GM23338 (cell line): ENCODE data around the gene PDCD1. TPM values are rescaled to one million over a fixed set of nuclear protein-coding genes. Genes with fewer than 3 reads are reported as not detected.
A peak's percentile ranks its signal among the peaks of the same experiment; 100 is the strongest.

Source experiments
- ATAC-seq: fragments of 200-7000 bp; cut with Tn5 transposase; 3 replicates; pipeline ENCODE4 v1.9.1; 2020
- DNase-seq: peaks from one replicate; pipeline ENCODE4 v3.0.0-alpha.2; 2015; ENCODE audit warnings: low spot score
- H2AFZ ChIP-seq: fragments of 200-600 bp; sonication (generic); 2 replicates; pipeline ENCODE4 v1.8.0; 2016; ENCODE audit warnings: antibody characterized with exemption, mild to moderate bottlenecking, moderate library complexity
- H3F3A ChIP-seq: fragments of 200-600 bp; sonication (generic); replicated peaks from 2 replicates; pipeline ENCODE4 v1.8.0; 2017; ENCODE audit warnings: antibody characterized with exemption, mixed run types, low read depth
- H3K27ac ChIP-seq: fragments of 200-600 bp; sonication (generic); 2 replicates; pipeline ENCODE4 v1.6.1; 2016; ENCODE audit warnings: low read depth
- H3K27me3 ChIP-seq: fragments of 200-600 bp; sonication (generic); 2 replicates; pipeline ENCODE4 v1.8.0; 2016; ENCODE audit warnings: mild to moderate bottlenecking, mixed run types, moderate library complexity; ENCODE audit not compliant: insufficient read depth
- H3K36me3 ChIP-seq: fragments of 200-600 bp; sonication (generic); 2 replicates; pipeline ENCODE4 v1.8.0; 2016; ENCODE audit warnings: mild to moderate bottlenecking; ENCODE audit not compliant: insufficient read depth
- H3K4me1 ChIP-seq: fragments of 200-600 bp; sonication (generic); 2 replicates; pipeline ENCODE4 v1.8.0; 2016; ENCODE audit warnings: mild to moderate bottlenecking, moderate library complexity; ENCODE audit not compliant: insufficient read depth
- H3K4me2 ChIP-seq: fragments of 200-600 bp; sonication (generic); 2 replicates; pipeline ENCODE4 v1.7.1; 2017; ENCODE audit warnings: mixed run types
- H3K4me3 ChIP-seq: fragments of 200-600 bp; sonication (generic); 2 replicates; pipeline ENCODE4 v1.6.1; 2016; ENCODE audit warnings: mixed run types
- H3K79me2 ChIP-seq: fragments of 200-600 bp; sonication (generic); replicated peaks from 2 replicates; pipeline ENCODE4 v1.8.0; 2017; ENCODE audit warnings: mild to moderate bottlenecking; ENCODE audit not compliant: insufficient read depth
- H3K9me2 ChIP-seq: fragments of 200-600 bp; sonication (generic); 2 replicates; pipeline ENCODE4 v1.8.0; 2017; ENCODE audit not compliant: insufficient read depth
- H4K20me1 ChIP-seq: fragments of 200-600 bp; sonication (generic); replicated peaks from 2 replicates; pipeline ENCODE4 v1.8.0; 2017; ENCODE audit warnings: mild to moderate bottlenecking; ENCODE audit not compliant: insufficient read depth
- H3K27ac Mint-ChIP-seq: 2 replicates; pipeline ENCODE4 v1.8.0; 2020; ENCODE audit warnings: inconsistent platforms, mild to moderate bottlenecking, moderate library complexity, mixed read lengths
- H3K27me3 Mint-ChIP-seq: 3 replicates; pipeline ENCODE4 v1.8.0; 2022; ENCODE audit warnings: low read depth, mild to moderate bottlenecking, moderate library complexity, mixed read lengths, inconsistent platforms; ENCODE audit not compliant: insufficient read depth, poor library complexity
- H3K36me3 Mint-ChIP-seq: 3 replicates; pipeline ENCODE4 v1.8.0; 2021; ENCODE audit warnings: low read depth, mild to moderate bottlenecking, inconsistent platforms, moderate library complexity, mixed read lengths
- H3K4me1 Mint-ChIP-seq: 3 replicates; pipeline ENCODE4 v1.8.0; 2020; ENCODE audit warnings: mild to moderate bottlenecking, inconsistent platforms, mixed read lengths
- H3K4me3 Mint-ChIP-seq: 3 replicates; pipeline ENCODE4 v1.8.0; 2021; ENCODE audit warnings: moderate library complexity, mild to moderate bottlenecking, inconsistent platforms, mixed read lengths
- H3K9me3 Mint-ChIP-seq: 3 replicates; pipeline ENCODE4 v1.8.0; 2020; ENCODE audit warnings: moderate library complexity, mild to moderate bottlenecking, inconsistent platforms, mixed read lengths
- CREB1 ChIP-seq: fragments of 250-450 bp; sonication (Bioruptor Pico); IDR thresholded peaks from 2 replicates; pipeline ENCODE4 v1.5.0; 2020; ENCODE audit warnings: low read depth, mild to moderate bottlenecking, moderate library complexity
- CTCF ChIP-seq, 2 experiments: fragments of 200-600 bp in 1 of 2; sonication (generic) in 1 of 2; conservative IDR thresholded peaks; 2 replicates each; pipeline versions ENCODE4 v1.5.1 to v1.6.1; 2016 to 2017; ENCODE audit warnings: antibody characterized with exemption in 2 of 2, low read depth in 2 of 2, mild to moderate bottlenecking in 2 of 2, moderate library complexity in 1 of 2
- EZH2 ChIP-seq: fragments of 200-600 bp; sonication (generic); IDR thresholded peaks from one replicate; pipeline ENCODE4 v1.8.0; 2017; ENCODE audit warnings: antibody characterized with exemption, mild to moderate bottlenecking, low read depth; ENCODE audit not compliant: unreplicated experiment
- JUNB ChIP-seq: IDR thresholded peaks from one replicate; pipeline ENCODE4 v1.6.1; 2016; ENCODE audit warnings: antibody characterized with exemption; ENCODE audit not compliant: unreplicated experiment
- NANOG ChIP-seq: IDR thresholded peaks from 2 replicates; pipeline ENCODE4 v1.6.1; 2016; ENCODE audit warnings: antibody characterized with exemption, borderline replicate concordance
- POLR2AphosphoS5 ChIP-seq: IDR thresholded peaks from 2 replicates; pipeline ENCODE4 v1.6.1; 2016; ENCODE audit warnings: antibody characterized with exemption, low read depth
- REST ChIP-seq: IDR thresholded peaks from one replicate; pipeline ENCODE4 v1.6.1; 2018; ENCODE audit warnings: antibody characterized with exemption; ENCODE audit not compliant: unreplicated experiment
- STAT1 ChIP-seq: IDR thresholded peaks from one replicate; pipeline ENCODE4 v1.6.1; 2016; ENCODE audit warnings: antibody characterized with exemption; ENCODE audit not compliant: unreplicated experiment
- ZNF114 ChIP-seq: fragments of 250-450 bp; sonication (Bioruptor Pico); IDR thresholded peaks from 2 replicates; pipeline ENCODE4 v1.5.0; 2020; ENCODE audit warnings: mild to moderate bottlenecking, moderate library complexity
- ZNF331 ChIP-seq: fragments of 250-450 bp; sonication (Bioruptor Pico); IDR thresholded peaks from 2 replicates; pipeline ENCODE4 v1.5.0; 2020; ENCODE audit warnings: low read depth, mild to moderate bottlenecking, moderate library complexity
- ZNF462 ChIP-seq: fragments of 250-450 bp; sonication (Bioruptor Pico); IDR thresholded peaks from 2 replicates; pipeline ENCODE4 v1.5.0; 2020; ENCODE audit warnings: mild to moderate bottlenecking, moderate library complexity
- polyA plus RNA-seq: library from polyadenylated mRNA; unstranded; fragments of >200 nt; fragmentation: Nextera tagmentation; extraction: Ambion mirVana; gene quantifications from 2 replicates; pipeline ENCODE4 v1.2.1, GENCODE V29; 2016
- total RNA-seq: library from RNA; depleted of rRNA; stranded (reverse); fragments of >200 nt; shearing (Covaris generic); gene quantifications from 2 replicates; pipeline ENCODE4 v1.2.3, GENCODE V29; 2014
- TF ChIP-seq, protein P1 (sequence below): IDR thresholded peaks from 2 replicates; pipeline ENCODE4 v1.6.1; 2016; ENCODE audit warnings: antibody characterized with exemption

Gene PDCD1
- total and polyA plus RNA-seq, 2 experiments from 2014 or later, result 0.34 to 0.38 TPM

DNA sequence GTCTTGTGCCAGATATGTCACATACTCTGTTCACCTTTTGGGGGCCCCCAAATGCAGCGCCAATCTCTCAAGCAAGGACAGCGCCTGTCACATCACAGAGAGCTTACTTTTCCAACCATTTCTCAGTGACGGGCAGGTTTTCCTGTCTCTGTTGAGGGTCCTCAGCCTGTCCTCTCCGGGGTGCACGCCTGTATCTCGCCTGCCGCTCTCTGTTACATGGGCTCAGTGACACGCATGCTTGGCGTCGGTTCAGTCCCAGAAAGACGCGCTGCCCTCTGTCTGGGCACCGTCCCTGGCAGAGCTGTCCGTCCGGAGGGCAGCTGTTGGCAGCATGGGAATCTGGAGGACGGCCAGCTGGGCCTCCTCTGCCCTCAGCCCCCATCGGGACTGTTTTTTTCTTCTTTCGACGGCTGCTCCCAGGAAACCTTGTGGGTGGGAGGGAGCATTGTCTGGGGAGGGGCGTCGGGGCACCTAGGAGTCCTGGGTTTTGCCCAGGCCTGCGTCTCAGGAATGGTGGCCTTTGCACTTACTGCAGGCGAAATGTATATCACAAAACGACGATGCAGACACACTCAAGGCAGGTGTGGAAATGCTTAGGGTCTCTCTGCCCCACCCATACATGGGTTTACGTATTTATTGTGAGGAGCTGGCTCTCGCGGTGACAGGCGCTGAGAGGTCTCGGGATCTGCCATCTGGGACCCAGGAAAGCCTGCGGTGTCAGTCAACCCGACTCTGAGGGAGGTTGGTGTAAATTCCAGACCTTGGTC, 41.7 kb upstream of the PDCD1 start:
- H3K27ac ChIP-seq, result no peak overlapping the region
- ATAC-seq, result no peak

More for the DNA sequence above, 41.7 kb upstream of the PDCD1 start:
- Histone ChIP-seq H4K20me1 (no peaks in the 10 kb centered on the region), H3K4me1 (peaks cover 13% of the 10 kb centered on the region; the same call in 1 of the 2 replicates), H3F3A (peaks cover 8% of the 10 kb centered on the region), H3K4me2 (no peak overlapping the region; the same call in 1 of the 2 replicates), H3K27me3 (no peaks in the 10 kb centered on the region), H3K36me3 (no peaks in the 10 kb centered on the region), H2AFZ (no peak overlapping the region), H3K9me2 (no peaks in the 10 kb centered on the region), H3K4me3 (no peak overlapping the region), H3K79me2 (no peaks in the 10 kb centered on the region)
- Mint-ChIP-seq H3K36me3 (peaks cover 3% of the 10 kb centered on the region; the same call in 2 of the 3 replicates), H3K27ac (no peak overlapping the region), H3K4me3 (peak overlapping the region; percentile 33; the same call in 2 of the 3 replicates), H3K4me1 (peaks cover 25% of the 10 kb centered on the region), H3K27me3 (peaks cover 33% of the 10 kb centered on the region), H3K9me3 (peaks cover 12% of the 10 kb centered on the region; the same call in 2 of the 3 replicates)
- DNase-seq, result no peak
- TF ChIP-seq, protein P1, sequence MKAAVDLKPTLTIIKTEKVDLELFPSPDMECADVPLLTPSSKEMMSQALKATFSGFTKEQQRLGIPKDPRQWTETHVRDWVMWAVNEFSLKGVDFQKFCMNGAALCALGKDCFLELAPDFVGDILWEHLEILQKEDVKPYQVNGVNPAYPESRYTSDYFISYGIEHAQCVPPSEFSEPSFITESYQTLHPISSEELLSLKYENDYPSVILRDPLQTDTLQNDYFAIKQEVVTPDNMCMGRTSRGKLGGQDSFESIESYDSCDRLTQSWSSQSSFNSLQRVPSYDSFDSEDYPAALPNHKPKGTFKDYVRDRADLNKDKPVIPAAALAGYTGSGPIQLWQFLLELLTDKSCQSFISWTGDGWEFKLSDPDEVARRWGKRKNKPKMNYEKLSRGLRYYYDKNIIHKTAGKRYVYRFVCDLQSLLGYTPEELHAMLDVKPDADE, result no peak
- no peak for TF ChIP-seq EZH2
- TF ChIP-seq ZNF331 (CRISPR knock-in tag), result no peak
- no peak for TF ChIP-seq NANOG
- no peak for TF ChIP-seq REST
- TF ChIP-seq ZNF114 (CRISPR knock-in tag), result no peak
- no peak for TF ChIP-seq CREB1 (CRISPR knock-in tag)
- TF ChIP-seq POLR2AphosphoS5, result no peak
- TF ChIP-seq CTCF (conservative IDR thresholded peaks at IDR 0.05; ENCODE audit: low read depth in 2 of 2), result no peak
- TF ChIP-seq STAT1, result no peak
- TF ChIP-seq JUNB, result no peak
- no peak for TF ChIP-seq ZNF462 (CRISPR knock-in tag)
